NB4 (cell line): ENCODE measurements around the gene OR5M11.

ENCODE experiments used
- DNase-seq: peaks from one replicate; pipeline ENCODE4 v3.0.0; 2010; ENCODE audit warnings: low read depth
- H3K4me3 ChIP-seq: one replicate; pipeline ENCODE4 v1.5.1; 2011; ENCODE audit warnings: mild to moderate bottlenecking, low read depth, low read length, moderate library complexity
- MYC ChIP-seq: IDR thresholded peaks from 2 replicates; pipeline ENCODE4 v1.6.1; 2011; ENCODE audit warnings: low read depth, low read length
- POLR2A ChIP-seq: IDR thresholded peaks from 2 replicates; pipeline ENCODE4 v1.6.1; 2011; ENCODE audit warnings: mild to moderate bottlenecking; ENCODE audit not compliant: insufficient read length; ENCODE audit errors: extremely low read depth
- TF ChIP-seq, protein P1 (sequence below): IDR thresholded peaks from 2 replicates; pipeline ENCODE4 v1.6.1; 2011; ENCODE audit warnings: low read depth, low read length
- TF ChIP-seq, protein P2 (sequence below): IDR thresholded peaks from one replicate; pipeline ENCODE4 v1.5.1; 2012; ENCODE audit warnings: low read depth, low read length

The OR5M11 gene

GRCh38 chr11:56533054-56533740 lies 9.9 kb downstream of the OR5M11 start:
- TF ChIP-seq, protein P1, sequence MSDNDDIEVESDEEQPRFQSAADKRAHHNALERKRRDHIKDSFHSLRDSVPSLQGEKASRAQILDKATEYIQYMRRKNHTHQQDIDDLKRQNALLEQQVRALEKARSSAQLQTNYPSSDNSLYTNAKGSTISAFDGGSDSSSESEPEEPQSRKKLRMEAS, result no peak
- TF ChIP-seq MYC (no peak), POLR2A (no peak)
- TF ChIP-seq, protein P2, sequence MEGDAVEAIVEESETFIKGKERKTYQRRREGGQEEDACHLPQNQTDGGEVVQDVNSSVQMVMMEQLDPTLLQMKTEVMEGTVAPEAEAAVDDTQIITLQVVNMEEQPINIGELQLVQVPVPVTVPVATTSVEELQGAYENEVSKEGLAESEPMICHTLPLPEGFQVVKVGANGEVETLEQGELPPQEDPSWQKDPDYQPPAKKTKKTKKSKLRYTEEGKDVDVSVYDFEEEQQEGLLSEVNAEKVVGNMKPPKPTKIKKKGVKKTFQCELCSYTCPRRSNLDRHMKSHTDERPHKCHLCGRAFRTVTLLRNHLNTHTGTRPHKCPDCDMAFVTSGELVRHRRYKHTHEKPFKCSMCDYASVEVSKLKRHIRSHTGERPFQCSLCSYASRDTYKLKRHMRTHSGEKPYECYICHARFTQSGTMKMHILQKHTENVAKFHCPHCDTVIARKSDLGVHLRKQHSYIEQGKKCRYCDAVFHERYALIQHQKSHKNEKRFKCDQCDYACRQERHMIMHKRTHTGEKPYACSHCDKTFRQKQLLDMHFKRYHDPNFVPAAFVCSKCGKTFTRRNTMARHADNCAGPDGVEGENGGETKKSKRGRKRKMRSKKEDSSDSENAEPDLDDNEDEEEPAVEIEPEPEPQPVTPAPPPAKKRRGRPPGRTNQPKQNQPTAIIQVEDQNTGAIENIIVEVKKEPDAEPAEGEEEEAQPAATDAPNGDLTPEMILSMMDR, result no peak
- DNase-seq, result no peak

GRCh38 chr11:56531856-56532255 lies 11.2 kb downstream of the OR5M11 start:
- DNase-seq, result no peak
- no peak overlapping the region for H3K4me3 ChIP-seq
- TF ChIP-seq, protein P2, result no peak

More at GRCh38 chr11:56533054-56533740, 9.9 kb downstream of the OR5M11 start:
- no peak overlapping the region for H3K4me3 ChIP-seq

DNA sequence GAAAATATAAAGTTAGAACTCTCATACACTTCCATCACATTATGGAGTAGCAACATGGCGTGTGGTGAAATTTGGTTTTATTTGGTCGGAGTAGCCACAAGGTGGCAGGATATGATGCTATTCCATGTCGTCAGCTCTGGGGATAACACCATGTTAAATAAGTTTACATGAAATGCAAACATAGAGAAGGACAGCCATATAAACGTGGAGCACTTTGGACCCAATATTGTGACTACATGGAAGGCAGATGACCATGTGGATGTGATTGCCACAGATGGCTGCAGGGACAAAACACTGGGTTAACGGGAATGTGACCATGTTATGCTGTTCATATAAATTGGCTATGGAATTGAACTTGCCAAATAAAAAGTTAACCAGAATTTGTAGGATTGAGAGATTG lies 21.0 kb downstream of the OR5M11 start:
- peak; percentile 28 for DNase-seq
- no peak overlapping the region for H3K4me3 ChIP-seq
- TF ChIP-seq POLR2A (no peak), MYC (no peak)
- TF ChIP-seq, protein P2, result no peak
- TF ChIP-seq, protein P1, result no peak

DNA sequence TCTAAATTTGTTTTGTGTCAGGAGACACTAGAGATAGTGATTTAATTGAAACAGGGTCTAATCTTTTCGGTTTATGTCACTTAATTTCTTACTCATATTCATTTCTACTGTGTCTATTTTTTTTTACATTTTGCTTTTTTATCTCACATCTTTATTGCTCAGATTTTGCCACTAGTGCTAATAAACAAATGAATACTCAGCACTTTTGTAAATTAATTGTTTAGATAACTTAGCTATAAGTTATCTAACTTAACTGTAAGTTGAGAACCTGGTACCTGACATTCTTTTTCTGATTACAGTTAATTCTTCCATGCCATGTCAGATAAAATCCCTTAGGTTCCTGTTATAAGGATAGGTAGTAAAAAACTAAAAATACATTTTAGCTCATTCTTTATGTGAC lies 29.8 kb downstream of the OR5M11 start:
- no peak overlapping the region for H3K4me3 ChIP-seq
- TF ChIP-seq MYC (no peak), POLR2A (no peak)
- TF ChIP-seq, protein P1, result no peak
- TF ChIP-seq, protein P2, result no peak
- no peak for DNase-seq

- no peak for TF ChIP-seq POLR2A
- TF ChIP-seq, protein P1, result no peak
- no peak for TF ChIP-seq MYC
- TF ChIP-seq, protein P2, result no peak
- no peak overlapping the region for H3K4me3 ChIP-seq
- DNase-seq, result no peak
Measured at GRCh38 chr11:56509439-56509838, 33.6 kb downstream of the OR5M11 start.

GRCh38 chr11:56497010-56497409 lies 46.0 kb downstream of the OR5M11 start:
- H3K4me3 ChIP-seq, result no peak overlapping the region
- DNase-seq, result no peak
- TF ChIP-seq POLR2A (no peak), MYC (no peak)
- TF ChIP-seq, protein P1, result no peak
- TF ChIP-seq, protein P2, result no peak
